Liver (tissue), 9 donors: Measurements from ENCODE around the gene SEC24D. TPM values are rescaled to one million over a fixed set of nuclear protein-coding genes. Genes with fewer than 3 reads are reported as not detected.

Experiments used
- DNase-seq: peaks from one replicate; pipeline ENCODE4 v3.0.0-alpha.2; 2017; ENCODE audit warnings: low spot score
- H3K27ac ChIP-seq, 2 donors: one replicate each; pipeline ENCODE4 v1.7.0; 2013; ENCODE audit warnings: inconsistent platforms in 2 of 2, low read length in 2 of 2, control low read depth in 1 of 2, low read depth in 1 of 2, mild to moderate bottlenecking in 1 of 2
- H3K27me3 ChIP-seq, 4 donors: one replicate each; pipeline versions ENCODE4 v1.6.1 to v1.7.0; 2013; ENCODE audit warnings: low read length in 3 of 4, inconsistent platforms in 1 of 4, mild to moderate bottlenecking in 1 of 4, moderate library complexity in 1 of 4; ENCODE audit not compliant: control insufficient read depth in 4 of 4, insufficient read depth in 4 of 4
- H3K36me3 ChIP-seq, 4 donors: one replicate each; pipeline versions ENCODE4 v1.6.1 to v1.7.0; 2013; ENCODE audit warnings: low read length in 3 of 4, mild to moderate bottlenecking in 3 of 4, low read depth in 1 of 4, moderate library complexity in 1 of 4; ENCODE audit not compliant: control insufficient read depth in 4 of 4, insufficient read depth in 3 of 4
- H3K4me1 ChIP-seq, 4 donors: one replicate each; pipeline versions ENCODE4 v1.6.1 to v1.7.0; 2013; ENCODE audit warnings: low read length in 3 of 4, mild to moderate bottlenecking in 3 of 4, moderate library complexity in 1 of 4; ENCODE audit not compliant: control insufficient read depth in 4 of 4, insufficient read depth in 4 of 4
- H3K4me3 ChIP-seq, 3 donors: one replicate each; pipeline versions ENCODE4 v1.6.1 to v1.7.0; 2013; ENCODE audit warnings: low read length in 3 of 3, control low read depth in 1 of 3, low read depth in 1 of 3, mild to moderate bottlenecking in 1 of 3
- H3K9ac ChIP-seq, 2 donors: one replicate each; pipeline ENCODE4 v1.7.0; 2013; ENCODE audit warnings: low read length in 2 of 2, mild to moderate bottlenecking in 2 of 2, moderate library complexity in 2 of 2, control low read depth in 1 of 2, low read depth in 1 of 2
- H3K9me3 ChIP-seq, 4 donors: one replicate each; pipeline versions ENCODE4 v1.6.1 to v1.7.0; 2013; ENCODE audit warnings: low read length in 3 of 4; ENCODE audit not compliant: control insufficient read depth in 4 of 4
- ATF3 ChIP-seq: IDR thresholded peaks from 2 replicates; pipeline ENCODE4 v1.6.1; 2016; ENCODE audit warnings: antibody characterized with exemption
- CTCF ChIP-seq: fragments of 150-350 bp; IDR thresholded peaks from 2 replicates; pipeline ENCODE4 v1.5.1; 2017; ENCODE audit warnings: improper control_type of control experiment, low read depth, low read length; ENCODE audit not compliant: missing input control
- EGR1 ChIP-seq, 2 donors: IDR thresholded peaks; 2 replicates each; pipeline ENCODE4 v1.6.1; 2016 to 2018; ENCODE audit warnings: antibody characterized with exemption in 2 of 2, low read depth in 2 of 2
- FOXA1 ChIP-seq: IDR thresholded peaks from 2 replicates; pipeline ENCODE4 v1.6.1; 2016; ENCODE audit warnings: antibody characterized with exemption
- FOXA2 ChIP-seq: IDR thresholded peaks from 2 replicates; pipeline ENCODE4 v1.6.1; 2016; ENCODE audit warnings: antibody characterized with exemption
- MAX ChIP-seq: IDR thresholded peaks from 2 replicates; pipeline ENCODE4 v1.6.1; 2016; ENCODE audit warnings: antibody characterized with exemption
- NR2F2 ChIP-seq: IDR thresholded peaks from 2 replicates; pipeline ENCODE4 v1.6.1; 2016; ENCODE audit warnings: antibody characterized with exemption
- RAD21 ChIP-seq, 2 donors: IDR thresholded peaks; 2 replicates each; pipeline ENCODE4 v1.6.1; 2016; ENCODE audit warnings: antibody characterized with exemption in 2 of 2, mild to moderate bottlenecking in 2 of 2
- REST ChIP-seq: IDR thresholded peaks from 2 replicates; pipeline ENCODE4 v1.6.1; 2016; ENCODE audit warnings: antibody characterized with exemption, mild to moderate bottlenecking
- RXRA ChIP-seq, 2 donors: IDR thresholded peaks; 2 replicates each; pipeline ENCODE4 v1.6.1; 2017 to 2018; ENCODE audit warnings: antibody characterized with exemption in 2 of 2, mild to moderate bottlenecking in 1 of 2
- SP1 ChIP-seq: IDR thresholded peaks from 2 replicates; pipeline ENCODE4 v1.6.1; 2018; ENCODE audit warnings: antibody characterized with exemption, mild to moderate bottlenecking
- ZBTB33 ChIP-seq: IDR thresholded peaks from 2 replicates; pipeline ENCODE4 v1.6.1; 2016; ENCODE audit warnings: antibody characterized with exemption
- WGBS: extraction: QIAGEN DNeasy Blood & Tissue Kit; methylation state at CpG from one replicate; pipeline ENCODE4 v1.1.7; 2013; 5-methylcytosine and 5-hydroxymethylcytosine counted together
- polyA plus RNA-seq, 2 donors: library from polyadenylated mRNA; stranded (reverse) in 1 of 2; unstranded in 1 of 2; fragments of 200-250 nt in 1 of 2; fragments of >200 nt in 1 of 2; fragmentation: Nextera tagmentation in 1 of 2; extraction: Ambion mirVana in 1 of 2; gene quantifications; one replicate each; pipeline versions ENCODE4 v1.2.1 to v1.2.3, GENCODE V29; 2013 to 2015
- total RNA-seq, 2 donors: library from RNA; depleted of rRNA; stranded (reverse); fragments of >200 nt; gene quantifications; one replicate each; pipeline ENCODE4 v1.2.3, GENCODE V29; 2014
- donor health status: healthy.
- donor health status: healthy.
- donor health status: healthy.
- donor health status: healthy.
- donor health status: healthy.

SEC24D gene
- total and polyA plus RNA-seq, 4 donors, result 16.0 to 80.8 (median 33.7) TPM

- no peak overlapping the region for H3K4me3 ChIP-seq
- H3K4me1 ChIP-seq, result peaks cover 2 to 46% (median 28%) of the 10 kb centered on the region in 4 donors
- H3K36me3 ChIP-seq, result peaks cover 2 to 8% (median 4%) of the 10 kb centered on the region in 4 donors
- peak overlapping the region in 1 of 2 donors; percentile 1 for H3K27ac ChIP-seq
- WGBS, result 97% methylated on average over 1 of the region's 1 CpG
- no peaks in the 10 kb centered on the region for H3K27me3 ChIP-seq
- DNase-seq, result no peak
- H3K9me3 ChIP-seq, result no peaks in the 10 kb centered on the region
- TF ChIP-seq MAX (no peak), ZBTB33 (no peak), NR2F2 (no peak), REST (no peak), SP1 (no peak), RAD21 (IDR thresholded peaks at IDR 0.05) (no peak), RXRA (IDR thresholded peaks at IDR 0.05) (no peak), EGR1 (IDR thresholded peaks at IDR 0.05; ENCODE audit: low read depth in 2 of 2) (no peak), CTCF (no peak), ATF3 (no peak), FOXA1 (no peak)
- no peak overlapping the region for H3K9ac ChIP-seq
Observed at GRCh38 chr4:118756958-118757357, 79.0 kb downstream of the SEC24D start.

GRCh38 chr4:118756429-118756828, 79.5 kb downstream of the SEC24D start:
- no peak for TF ChIP-seq FOXA2
- H3K9ac ChIP-seq, result no peak overlapping the region
- peak overlapping the region in 1 of 2 donors; percentile 42 for H3K27ac ChIP-seq
- H3K27me3 ChIP-seq, result no peaks in the 10 kb centered on the region
- DNase-seq, result no peak
- no peaks in the 10 kb centered on the region for H3K9me3 ChIP-seq
- WGBS, result 74% methylated on average over 3 of the region's 3 CpGs
- no peak overlapping the region for H3K4me3 ChIP-seq
- peaks cover 2 to 41% (median 25%) of the 10 kb centered on the region in 4 donors for H3K4me1 ChIP-seq
- H3K36me3 ChIP-seq, result peaks cover 2 to 10% (median 8%) of the 10 kb centered on the region in 4 donors
